ENCODE measurements around the gene CXXC1.
"Not testable (repeated sequence)": the region's sequence is repeated elsewhere in the genome, so short reads cannot be mapped to it uniquely, and the experiment has no call there.

CXXC1 gene

DNA sequence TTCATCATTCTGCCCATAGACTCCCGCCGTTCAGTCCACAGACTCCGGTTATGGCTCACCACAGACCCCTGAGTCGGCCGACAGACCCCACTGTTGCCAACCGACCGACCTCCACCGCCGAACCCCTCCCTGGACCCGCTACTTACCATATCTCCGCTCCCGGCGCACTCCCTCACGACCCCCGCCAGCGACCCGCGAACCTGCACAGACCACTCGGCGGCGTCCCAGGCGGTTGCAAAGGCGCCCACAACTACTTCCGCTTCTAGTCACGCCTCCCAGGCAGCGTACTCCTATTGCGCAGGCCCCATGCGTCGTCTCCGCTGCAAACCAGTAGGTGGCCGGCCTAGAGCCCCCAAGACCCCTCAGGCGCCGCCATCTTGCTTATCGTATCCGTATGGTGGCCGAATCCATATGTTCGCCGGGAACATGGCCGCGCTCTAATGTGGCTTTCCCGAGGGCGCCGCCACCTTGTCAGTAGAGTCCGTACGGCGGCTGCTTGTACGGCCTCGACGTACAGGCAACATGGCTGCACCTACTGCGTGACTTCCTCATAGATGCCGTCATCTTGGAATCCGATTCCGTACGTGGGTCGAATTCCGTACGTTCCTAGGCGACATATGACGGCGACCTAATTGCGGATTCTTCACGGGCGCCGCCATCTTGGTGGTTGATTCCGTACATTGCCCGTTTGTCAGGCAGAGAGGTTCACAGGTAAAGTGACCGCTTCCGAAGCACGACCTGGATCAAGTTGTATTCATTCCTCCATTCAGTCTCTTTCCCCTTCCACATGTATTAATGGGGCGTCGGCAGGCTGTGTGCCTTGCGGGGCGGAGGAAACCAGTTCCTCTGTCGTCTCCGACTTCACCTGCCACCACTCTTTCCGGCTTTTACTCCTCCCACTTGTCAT is at the start of gene CXXC1:
TSS of gene CXXC1 (minus strand) at position 252 of the 907 bp plus-strand sequence. CDS start at position 149, 103 bp downstream.
- peak; percentile 95 to 98 for DNase-seq (ENCODE audit: low read depth in 2 of 2)

DNA sequence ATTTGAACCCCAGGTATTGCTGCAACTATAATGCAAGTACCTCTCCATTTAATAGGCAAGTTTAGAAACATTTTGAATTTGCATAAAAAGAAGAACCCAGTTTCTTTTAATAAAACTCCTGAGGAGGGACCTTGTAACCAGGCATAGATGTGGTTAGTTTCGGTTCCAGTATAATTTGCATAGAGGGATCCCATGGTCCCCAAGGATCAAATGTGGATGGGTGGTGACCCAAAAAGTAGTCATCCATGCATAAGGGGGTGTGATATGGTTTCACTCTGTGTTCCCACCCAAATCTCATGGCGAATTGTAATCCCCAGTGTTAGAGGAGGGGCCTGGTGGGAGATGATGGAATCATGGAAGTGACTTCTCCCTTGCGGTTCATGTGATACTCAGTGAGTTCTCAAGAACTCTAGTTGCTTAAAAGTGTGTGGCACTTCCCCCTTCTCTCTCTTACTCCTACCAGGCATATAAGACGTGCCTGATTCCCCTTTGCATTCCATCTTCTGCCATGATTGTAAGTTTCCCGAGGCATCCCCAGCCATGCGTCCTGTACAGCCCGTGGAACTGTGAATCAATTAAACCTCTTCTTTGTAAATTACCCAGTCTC is 47.2 kb upstream of the CXXC1 start:
- no peak for DNase-seq (ENCODE audit: low read depth in 2 of 2)

DNA sequence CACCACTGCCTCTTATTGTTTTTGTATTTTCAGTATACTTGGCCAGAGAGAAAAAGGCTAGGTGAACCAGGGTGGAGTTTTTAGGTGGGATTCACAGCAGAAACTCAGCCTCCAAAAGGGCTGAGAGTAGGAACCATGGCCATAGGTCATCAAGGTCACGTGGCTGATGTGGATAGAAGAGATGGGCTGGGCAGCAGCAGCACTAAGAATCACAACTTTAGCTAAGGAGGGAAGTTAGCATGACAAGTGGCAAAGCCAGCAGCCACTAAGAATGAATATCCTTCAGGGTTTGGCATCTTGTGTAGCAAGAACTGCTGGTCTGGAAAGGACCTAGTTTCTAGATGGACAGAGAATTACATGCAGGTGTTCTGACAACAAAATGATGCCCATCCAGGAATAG is 44.2 kb upstream of the CXXC1 start:
- DNase-seq (ENCODE audit: low read depth in 2 of 2): no peak

DNA sequence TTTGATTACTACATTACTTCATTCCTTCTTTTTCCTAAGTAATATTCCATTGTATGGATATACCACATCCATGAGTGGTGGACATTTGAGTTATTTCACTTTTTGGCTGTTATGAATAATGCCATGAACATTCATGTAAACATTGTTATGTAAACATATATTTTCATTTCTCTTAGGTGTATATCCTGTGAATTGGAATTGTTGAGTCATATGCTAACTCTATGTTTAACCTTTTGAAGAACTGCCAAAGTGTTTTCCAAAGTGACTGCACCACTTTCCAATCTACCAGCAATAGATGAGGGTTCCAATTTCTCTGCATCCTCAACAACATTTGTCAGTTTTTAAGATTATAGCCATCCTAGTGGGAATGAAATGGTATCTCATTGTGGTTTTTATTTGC is 42.7 kb upstream of the CXXC1 start:
- no peak for DNase-seq (ENCODE audit: low read depth in 2 of 2)

DNA sequence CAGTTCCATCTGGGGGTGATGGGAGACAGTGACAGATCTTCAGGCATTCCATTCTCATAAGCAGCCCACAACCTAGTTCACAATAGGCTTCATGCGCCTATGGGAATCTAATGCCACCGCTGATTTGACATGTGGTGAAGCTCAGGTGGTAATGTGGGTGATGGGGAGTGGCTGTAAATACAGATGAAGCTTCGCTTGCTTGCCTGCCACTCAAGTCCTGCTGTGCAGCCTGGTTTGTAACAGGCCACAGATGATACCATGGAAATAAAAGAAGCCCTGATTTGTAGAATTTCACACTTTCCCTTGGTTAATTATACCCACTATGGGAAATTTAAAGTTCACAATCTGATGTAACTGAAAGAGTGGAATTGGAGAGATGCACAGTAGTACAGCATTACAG is 40.5 kb upstream of the CXXC1 start:
- no peak for DNase-seq (ENCODE audit: low read depth in 2 of 2)

DNA sequence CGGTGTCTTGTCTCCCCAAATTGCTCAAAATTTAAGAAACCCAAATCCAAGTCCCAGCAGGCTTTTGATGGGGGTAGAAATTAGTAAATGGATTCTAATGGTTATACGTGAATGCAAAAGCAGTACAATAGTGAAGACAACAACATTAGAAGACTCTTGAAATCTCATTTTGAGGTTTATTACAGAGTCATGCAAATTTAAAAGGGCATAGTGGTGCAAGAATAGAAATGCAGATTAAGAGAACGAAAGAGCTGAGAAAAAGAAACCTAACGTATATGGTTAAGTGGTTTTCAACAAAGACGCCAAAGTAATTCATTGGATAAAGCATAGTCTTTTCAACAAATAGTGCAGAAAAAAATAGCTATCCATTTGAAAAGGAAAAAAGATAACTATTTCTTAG is 33.2 kb upstream of the CXXC1 start:
- DNase-seq (ENCODE audit: low read depth in 2 of 2): no peak

DNA sequence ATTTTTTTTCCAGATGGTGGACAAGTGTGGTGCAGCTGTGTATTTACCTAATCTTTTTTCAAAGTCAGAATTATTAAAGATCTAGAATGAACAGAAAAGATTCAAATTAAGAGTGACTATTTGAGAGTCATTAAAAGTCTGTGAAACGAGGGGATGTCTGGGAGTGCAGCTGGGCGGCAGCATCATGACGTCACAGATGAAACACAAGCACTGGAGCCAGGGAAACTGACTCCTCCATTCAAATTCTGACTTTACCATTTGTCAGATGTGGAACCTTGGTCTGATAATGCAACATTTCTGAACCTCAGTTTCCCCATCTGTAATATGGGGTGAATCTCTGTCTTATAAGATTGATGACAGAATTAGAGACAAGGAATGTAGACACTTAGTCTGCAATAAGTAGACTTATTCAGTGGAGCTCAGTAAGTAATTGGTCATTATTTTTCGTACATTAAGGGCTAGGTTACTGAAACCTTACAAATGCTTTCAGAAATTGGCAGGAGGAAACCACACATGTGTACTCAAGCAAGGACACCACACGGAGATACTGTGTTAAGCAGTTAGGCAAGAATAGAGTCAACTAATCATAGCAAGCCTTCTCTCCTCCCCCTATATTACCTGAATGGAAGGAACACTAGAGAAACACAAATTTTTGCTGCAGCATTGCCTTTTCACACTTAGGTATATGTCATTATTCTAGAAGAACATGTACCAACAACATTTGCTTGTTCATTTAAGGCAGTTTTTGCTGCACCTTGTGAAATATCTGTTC is 27.8 kb upstream of the CXXC1 start:
- no peak for DNase-seq (ENCODE audit: low read depth in 2 of 2)

DNA sequence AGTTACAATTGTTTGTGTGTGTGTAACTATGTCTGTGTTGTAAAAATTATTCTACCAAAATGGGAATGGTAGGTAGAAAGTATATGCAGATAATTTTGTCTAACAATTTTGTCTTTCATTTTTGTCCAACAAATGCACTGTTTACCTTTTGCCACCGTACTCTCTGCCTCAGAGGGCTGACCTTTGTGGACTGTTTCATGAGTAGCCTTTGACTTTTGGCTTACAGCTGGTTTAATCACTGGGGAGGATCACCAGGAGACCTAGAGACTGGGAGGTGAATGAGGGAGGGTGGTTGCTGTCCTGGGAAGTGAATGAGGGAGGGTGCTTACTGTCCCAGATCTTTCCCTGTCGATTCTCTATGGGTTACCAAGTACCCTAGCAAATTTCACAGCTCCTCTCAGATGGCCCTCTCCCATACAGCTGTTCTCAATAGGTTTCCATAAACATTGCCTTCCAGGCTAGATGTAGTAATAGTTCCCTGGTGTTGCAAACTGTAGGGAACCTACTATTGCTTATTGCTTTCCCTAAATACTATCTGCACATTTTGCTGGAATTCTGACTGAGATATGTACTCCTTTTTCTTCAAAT is 26.5 kb upstream of the CXXC1 start:
- no peak for DNase-seq (ENCODE audit: low read depth in 2 of 2)

DNA sequence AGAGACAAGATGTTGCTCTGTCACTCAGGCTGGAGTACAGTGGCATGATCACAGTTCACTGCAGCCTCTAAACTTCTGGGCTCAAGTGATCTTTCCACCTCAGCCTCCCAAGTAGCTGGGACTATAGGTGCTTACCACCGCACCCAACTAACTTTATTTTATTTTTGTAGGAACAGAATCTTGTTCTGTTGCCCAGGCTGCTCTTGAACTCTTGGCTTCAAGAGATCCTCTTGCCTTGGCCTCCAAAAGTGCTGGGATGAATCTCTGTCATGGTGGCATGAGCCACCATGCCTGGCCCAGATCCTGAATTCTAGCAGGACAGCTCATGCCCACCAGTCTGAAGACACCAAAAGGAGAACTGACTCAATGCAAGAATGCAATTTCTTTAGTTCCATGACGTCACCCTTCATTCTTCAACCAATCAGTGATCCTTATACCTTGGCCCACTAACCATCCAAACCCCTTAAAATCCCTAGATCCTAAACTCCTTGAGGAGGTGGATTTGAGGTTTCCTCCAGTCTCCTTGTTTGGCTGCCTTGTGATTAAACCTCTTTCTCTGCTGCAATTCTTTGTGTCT is 25.6 kb upstream of the CXXC1 start:
- DNase-seq (ENCODE audit: low read depth in 2 of 2): no peak

DNA sequence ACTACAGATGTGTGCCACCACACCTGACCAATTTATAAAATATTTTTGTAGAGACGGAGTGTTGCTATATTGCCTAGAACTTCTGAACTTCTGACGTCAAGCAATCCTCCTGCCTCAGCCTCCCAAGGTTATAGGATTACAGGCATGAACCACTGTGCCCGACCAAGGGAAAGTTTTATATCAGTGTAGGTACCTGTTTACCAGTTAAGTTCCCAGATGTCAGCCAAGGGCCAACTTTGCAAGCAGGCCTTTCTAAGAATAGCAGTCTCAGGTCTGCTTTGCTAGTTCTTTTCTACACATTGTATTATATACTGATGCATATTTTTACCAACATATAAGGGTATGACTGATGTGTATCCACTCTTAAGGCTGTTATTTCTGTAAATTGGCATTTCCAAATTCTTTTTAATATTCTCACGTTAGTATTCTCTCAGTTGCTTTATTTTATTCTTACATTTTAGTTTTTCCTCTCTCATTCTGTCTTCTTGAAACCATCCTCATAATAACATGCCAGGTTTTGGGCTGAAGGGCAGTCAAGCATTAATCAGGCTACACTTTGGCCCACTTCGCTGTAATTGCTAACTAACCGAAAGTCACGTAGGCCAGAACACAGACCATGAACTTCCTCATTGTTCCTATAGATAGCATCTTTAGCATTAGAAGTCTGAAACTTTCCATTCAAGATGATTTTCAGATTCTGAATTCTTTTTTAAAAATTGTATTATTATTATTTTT is 25.0 kb upstream of the CXXC1 start:
- DNase-seq (ENCODE audit: low read depth in 2 of 2): no peak

DNA sequence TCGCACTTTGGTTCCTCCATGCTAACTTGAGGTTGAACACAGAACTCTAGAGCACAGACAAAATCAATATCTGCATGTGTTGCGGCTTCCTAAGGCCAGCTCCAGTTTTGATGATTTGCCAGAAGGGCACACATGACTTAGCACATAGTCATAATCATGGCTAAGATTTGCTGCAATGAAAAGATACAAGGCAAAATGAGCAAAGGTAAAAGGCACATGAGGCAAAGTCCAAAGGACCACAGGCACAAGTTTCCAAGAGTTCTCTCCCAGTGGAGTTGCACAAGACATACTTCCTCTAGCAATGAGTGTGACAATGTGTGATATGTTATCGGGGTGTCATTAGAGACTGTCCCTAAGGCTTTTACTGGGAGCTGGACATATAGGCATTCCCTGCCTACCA is 24.2 kb upstream of the CXXC1 start:
- DNase-seq (ENCODE audit: low read depth in 2 of 2): no peak

DNA sequence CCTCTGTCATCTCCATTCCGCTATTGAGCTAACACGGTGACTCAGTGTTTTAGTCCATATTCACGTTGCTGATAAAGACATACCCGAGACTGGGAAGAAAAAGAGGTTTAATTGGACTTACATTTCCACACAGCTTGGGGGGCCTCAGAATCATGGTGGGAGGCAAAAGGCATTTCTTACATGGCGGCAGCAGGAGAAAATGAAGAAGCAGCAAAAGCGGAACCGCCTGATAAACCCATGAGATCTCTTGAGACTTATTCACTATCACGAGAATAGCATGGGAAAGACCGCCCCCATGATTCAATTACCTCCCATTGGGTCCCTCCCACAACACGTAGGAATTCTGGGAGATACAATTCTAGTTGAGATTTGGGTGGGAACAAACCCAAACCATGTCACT is 22.6 kb upstream of the CXXC1 start:
- DNase-seq (ENCODE audit: low read depth in 2 of 2): no peak

DNA sequence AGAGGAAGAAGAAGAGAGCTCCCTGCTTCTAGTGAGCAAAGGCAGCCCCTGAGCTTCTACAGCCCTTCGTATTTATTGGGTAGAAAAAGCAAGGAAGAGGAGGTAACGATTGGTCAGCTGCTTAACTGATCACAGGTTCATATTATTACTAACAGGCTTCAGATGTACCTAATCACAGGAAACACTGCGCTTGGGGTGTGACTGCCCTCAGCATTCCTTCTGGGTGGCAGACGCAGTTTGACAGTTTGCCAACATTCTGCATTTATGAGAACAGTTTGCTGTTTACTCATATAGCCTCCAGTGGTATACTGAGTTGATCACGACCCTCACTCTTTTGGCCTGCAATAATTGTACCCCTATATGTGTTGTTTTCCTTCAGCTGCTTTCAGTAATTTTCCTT is 21.4 kb upstream of the CXXC1 start:
- not testable (repeated sequence) for DNase-seq (ENCODE audit: low read depth in 2 of 2)

DNA sequence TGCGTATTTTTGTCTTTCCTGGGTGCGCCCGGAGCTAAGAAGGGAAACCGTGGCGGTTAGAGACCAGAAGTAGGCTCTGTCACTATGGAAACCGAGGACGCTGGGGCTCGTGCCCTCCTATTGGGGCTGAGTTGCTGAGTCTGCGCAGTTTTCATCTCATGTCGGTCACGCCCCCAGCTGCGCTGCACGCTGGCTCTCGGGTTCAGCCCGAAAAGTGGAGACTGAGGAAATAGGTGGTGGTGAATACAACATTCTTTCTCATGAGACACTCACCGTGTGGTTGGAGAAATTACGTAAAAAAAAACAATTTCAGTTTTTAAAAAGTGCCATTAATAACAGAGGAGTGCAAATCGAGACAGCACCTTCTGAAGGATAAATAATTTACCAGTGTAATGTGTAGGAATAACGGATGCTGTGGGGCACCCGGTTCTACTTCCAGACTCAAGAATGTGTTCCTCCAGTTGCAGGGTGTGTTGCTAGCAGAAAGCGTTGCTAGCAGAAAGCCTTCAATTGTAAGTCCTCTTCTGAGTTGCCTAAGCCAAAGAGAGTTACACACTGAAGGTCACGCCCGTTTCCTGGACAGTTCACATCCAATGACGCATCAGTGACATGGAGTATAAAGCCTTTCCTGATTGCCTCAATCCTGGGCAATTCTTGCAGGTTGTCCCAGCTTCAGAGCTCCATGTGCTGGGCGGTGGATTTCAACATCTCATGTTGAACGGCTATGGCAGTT is 20.4 kb upstream of the CXXC1 start:
- DNase-seq (ENCODE audit: low read depth in 2 of 2): peak; percentile 76 to 82

DNA sequence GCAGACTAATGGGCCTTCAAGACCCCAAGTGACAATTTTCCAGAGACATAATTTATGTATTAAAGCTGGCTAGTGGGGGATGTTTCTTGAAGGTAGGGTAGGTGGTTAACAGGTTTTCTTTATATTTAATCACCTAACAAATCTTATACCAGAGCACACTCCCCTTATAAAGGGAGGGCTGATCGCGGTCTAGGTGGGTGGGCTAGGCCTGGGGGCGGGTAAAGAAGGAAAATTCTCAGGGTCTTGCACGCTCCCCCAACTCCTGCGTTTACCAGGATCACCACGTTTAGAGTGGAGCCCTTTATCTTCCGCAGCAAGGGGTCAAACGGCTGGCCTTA is 19.9 kb upstream of the CXXC1 start:
- no peak for DNase-seq (ENCODE audit: low read depth in 2 of 2)

DNA sequence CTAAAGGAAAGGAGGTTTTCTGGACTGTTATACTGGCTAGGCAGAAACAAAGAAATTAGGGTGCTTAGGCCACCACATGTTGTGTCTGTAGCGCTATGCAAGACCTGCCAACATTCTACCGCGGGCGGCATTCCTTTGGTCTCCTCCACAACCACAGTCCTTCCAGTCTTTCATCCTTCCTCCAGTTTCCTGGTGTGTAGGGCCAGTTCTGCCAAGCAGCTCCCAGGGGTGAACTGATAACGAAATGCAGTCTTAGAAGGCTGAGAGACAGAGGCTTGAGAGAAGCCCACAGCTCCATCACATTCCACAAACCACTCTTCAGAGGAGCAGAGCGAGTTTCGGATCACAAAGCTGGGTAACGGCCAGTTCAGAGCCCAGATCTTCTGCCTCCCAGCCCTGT is 19.5 kb upstream of the CXXC1 start:
- no peak for DNase-seq (ENCODE audit: low read depth in 2 of 2)

DNA sequence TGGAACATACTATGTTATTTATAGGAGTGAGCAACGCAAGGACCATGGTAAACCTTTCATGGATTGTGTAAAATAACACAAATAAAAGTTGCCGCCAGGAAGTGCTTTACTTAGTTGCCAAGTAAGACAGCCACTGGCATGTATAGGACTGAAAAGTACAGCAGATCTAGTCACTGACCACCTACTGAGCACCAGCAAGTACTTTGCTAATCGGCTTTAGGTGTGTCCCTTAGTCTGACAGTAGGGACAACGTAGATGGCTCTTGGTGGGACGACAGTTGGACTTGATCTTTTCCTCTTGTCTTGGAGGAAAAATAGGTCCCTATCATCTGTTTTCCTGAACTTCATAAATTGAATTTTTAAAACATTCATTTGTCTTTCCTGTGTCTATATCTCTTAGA is 13.6 kb upstream of the CXXC1 start:
- no peak for DNase-seq (ENCODE audit: low read depth in 2 of 2)

DNA sequence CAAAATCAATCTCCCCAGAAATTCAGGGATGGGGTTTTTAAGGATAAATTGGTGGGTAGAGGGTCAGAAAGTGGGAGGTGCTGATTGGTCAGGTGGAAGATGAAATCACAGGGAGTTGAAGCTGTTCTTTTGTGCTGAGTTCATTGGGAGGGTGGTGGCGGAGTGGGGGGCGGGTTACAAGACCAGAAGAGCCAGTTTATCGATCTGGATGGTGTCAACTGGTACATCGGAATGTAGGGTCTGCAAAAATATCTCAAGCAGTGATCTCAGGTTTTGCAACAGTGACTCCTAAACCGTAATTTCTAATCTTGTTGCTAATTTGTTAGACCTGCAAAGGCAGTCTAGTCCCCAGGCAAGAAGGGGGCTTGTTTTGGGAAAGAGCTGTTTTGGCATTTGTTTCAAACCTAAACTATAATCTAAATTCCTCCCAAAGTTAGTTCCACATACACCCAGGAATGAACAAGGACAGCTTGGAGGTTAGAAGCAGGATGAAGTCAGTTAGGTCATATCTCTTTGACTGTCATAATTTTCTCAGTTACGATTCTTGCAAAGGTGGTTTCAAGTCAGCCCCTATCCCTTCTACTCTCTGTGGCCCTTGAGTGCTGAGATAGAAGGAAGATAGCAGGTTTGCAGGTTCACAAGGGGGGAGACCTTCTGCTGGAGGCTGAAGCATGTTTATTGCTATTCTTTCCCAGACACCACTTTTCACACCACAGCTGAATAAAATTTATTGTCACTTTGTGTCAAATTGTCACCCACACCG is 12.3 kb upstream of the CXXC1 start:
- DNase-seq (ENCODE audit: low read depth in 2 of 2): no peak

DNA sequence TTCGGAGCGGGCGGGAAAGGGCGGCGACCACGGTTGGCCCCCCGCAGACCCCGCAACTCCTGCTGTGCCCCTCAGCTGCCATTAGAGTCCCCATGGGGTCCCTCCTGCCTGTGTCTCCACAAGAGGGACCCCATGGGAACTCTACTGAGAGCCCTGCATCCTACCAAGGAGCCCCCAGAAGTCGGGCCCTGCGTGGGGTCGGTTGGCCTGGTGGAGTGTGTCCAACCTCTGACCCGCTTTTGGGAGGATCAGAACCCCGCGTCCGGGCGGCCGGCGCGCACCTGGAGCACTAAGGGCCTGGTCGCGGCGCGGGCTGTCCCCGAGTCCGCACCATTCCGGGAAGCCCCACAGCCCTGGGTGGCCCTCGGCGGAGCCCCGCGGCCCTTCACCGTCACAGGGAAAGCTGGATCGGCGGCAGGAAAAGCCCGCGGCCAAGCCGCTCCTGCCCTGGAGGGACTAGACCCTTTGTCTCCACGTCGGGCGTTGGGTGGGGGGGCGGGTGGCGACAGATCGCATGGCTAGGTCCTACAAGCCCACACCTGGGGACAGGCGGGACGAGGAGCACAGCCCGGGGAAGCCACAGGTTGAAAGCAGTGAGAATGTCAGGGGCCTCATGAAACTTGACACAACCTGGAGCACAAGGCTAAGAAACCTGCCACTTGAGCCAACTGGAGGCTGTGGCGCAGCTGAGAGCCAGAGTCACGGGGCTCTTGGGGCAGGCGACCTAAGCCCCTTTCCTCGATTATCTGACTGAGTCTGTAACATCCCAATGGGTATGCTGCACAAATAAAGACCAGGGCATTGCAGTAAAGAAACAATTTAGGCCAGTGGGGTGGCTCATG is 11.2 kb upstream of the CXXC1 start:
- no peak for DNase-seq (ENCODE audit: low read depth in 2 of 2)
